ENCODE measurements around the gene CFDP1. TPM values are rescaled to one million over a fixed set of nuclear protein-coding genes. Genes with fewer than 3 reads are reported as not detected.
A peak's percentile ranks its signal among the peaks of the same experiment; 100 is the strongest.

CFDP1 gene
- total and polyA plus RNA-seq, 4 donors, result 44.8 to 105 (median 64.1) TPM

DNA sequence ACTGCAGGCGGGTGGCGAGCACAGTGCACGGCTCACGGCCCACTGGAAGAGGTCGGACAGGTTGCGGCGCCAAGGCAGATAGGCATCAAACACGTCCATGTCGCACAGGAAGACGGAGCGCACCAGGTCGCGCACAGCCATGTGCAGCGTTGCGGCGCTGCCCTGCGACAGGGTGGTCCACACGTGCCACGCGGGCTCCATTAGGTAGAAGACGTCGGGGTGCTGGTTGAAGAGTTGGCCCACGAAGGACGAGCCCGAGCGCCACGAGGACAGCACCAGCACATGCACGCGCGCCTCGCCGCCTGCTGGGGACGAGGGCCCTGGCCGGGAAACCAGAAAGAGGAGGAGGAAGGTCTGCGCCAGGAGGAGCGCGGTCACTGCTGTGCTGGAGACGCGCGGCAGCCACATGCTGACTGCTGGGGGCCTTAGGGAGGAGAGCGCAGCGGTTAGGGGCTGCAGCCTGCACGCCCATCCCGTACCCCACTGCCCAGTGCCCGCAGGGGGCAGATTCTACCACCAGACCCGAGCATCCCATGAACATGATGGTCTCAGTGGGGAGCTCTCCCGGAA, 46.2 kb upstream of the CFDP1 start:
- no peak for DNase-seq
- ATAC-seq (ENCODE audit: insufficient read depth, low FRiP score), result no peak
- no peak overlapping the region for H3K9ac ChIP-seq (ENCODE audit: insufficient read depth in 1 of 2, low read length in 2 of 2)
- no peak overlapping the region for H3K27ac ChIP-seq (ENCODE audit: low read depth in 1 of 2, low read length in 1 of 2)
- WGBS, 2 donors, result 96 to 98% methylated on average over 47 of the region's 47 CpGs
- no peaks in the 10 kb centered on the region for H3K9me3 ChIP-seq (ENCODE audit: control insufficient read depth in 4 of 4, insufficient read depth in 3 of 4, low read length in 3 of 4)
- H3K4me3 ChIP-seq, result no peak overlapping the region
- H3K36me3 ChIP-seq (ENCODE audit: control insufficient read depth in 4 of 4, insufficient read depth in 4 of 4, low read length in 4 of 4), result no peaks in the 10 kb centered on the region
- no peaks in the 10 kb centered on the region for H3K27me3 ChIP-seq (ENCODE audit: control insufficient read depth in 3 of 3, insufficient read depth in 3 of 3, low read length in 2 of 3)
- TF ChIP-seq, protein P1, sequence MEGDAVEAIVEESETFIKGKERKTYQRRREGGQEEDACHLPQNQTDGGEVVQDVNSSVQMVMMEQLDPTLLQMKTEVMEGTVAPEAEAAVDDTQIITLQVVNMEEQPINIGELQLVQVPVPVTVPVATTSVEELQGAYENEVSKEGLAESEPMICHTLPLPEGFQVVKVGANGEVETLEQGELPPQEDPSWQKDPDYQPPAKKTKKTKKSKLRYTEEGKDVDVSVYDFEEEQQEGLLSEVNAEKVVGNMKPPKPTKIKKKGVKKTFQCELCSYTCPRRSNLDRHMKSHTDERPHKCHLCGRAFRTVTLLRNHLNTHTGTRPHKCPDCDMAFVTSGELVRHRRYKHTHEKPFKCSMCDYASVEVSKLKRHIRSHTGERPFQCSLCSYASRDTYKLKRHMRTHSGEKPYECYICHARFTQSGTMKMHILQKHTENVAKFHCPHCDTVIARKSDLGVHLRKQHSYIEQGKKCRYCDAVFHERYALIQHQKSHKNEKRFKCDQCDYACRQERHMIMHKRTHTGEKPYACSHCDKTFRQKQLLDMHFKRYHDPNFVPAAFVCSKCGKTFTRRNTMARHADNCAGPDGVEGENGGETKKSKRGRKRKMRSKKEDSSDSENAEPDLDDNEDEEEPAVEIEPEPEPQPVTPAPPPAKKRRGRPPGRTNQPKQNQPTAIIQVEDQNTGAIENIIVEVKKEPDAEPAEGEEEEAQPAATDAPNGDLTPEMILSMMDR (IDR thresholded peaks at IDR 0.05; ENCODE audit: control extremely low read depth, extremely low read depth), result no peak
- no peaks in the 10 kb centered on the region for H3K4me1 ChIP-seq (ENCODE audit: control insufficient read depth in 5 of 5, insufficient read depth in 5 of 5, low read length in 5 of 5)

- H3K4me1 ChIP-seq (ENCODE audit: control insufficient read depth in 5 of 5, insufficient read depth in 5 of 5, low read length in 5 of 5), result no peaks in the 10 kb centered on the region
- H3K27ac ChIP-seq (ENCODE audit: low read depth in 1 of 2, low read length in 1 of 2), result no peak overlapping the region
- no peak for DNase-seq
- WGBS, 2 donors, result 95 to 96% methylated on average over 80 of the region's 80 CpGs
- ATAC-seq (ENCODE audit: insufficient read depth, low FRiP score), result no peak
- H3K9me3 ChIP-seq (ENCODE audit: control insufficient read depth in 4 of 4, insufficient read depth in 3 of 4, low read length in 3 of 4), result no peaks in the 10 kb centered on the region
- H3K27me3 ChIP-seq (ENCODE audit: control insufficient read depth in 3 of 3, insufficient read depth in 3 of 3, low read length in 2 of 3), result no peaks in the 10 kb centered on the region
- TF ChIP-seq, protein P1 (IDR thresholded peaks at IDR 0.05; ENCODE audit: control extremely low read depth, extremely low read depth), result no peak
- H3K4me3 ChIP-seq, result no peak overlapping the region
- H3K36me3 ChIP-seq (ENCODE audit: control insufficient read depth in 4 of 4, insufficient read depth in 4 of 4, low read length in 4 of 4), result no peaks in the 10 kb centered on the region
- H3K9ac ChIP-seq (ENCODE audit: insufficient read depth in 1 of 2, low read length in 2 of 2), result no peak overlapping the region
Observed at GRCh38 chr16:75478480-75479345, 45.4 kb upstream of the CFDP1 start.

DNA sequence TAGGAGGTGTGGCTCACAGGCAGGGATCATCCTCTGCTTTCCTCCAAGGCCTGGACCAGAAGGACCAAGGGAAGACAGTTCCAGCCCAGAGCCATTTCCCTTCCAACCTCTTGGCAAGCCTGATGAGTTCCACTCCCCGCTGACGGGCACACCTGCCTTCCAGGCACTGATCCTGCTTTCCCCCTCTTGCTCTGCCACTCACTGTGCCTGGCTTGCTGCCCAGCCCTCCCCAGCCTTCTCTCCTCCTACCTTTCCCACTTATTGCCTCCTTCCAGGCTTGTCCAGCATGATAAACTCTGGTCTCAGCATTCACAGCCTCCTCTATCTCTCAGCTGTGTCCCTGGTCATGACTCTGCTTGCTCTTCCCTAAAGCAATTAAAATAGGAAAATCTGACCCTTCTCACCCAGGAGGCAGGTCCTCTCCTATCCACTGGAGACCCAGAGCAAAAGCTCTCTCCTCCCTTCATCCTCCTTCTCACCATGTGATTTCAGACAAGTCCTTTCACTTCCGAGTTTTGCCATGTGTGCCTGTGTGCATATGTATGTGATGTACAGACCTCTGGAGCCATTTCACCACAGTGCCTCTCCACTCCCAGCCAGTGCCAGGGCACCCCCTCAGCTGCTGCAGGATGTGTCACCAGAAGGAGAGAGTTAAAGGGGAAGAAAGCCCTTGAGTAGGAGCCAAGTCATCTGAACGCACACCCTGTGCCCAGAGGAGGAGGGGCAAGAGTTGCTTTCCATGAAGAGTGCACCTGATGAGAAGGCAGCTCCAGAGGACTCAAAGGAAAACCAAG, 44.6 kb upstream of the CFDP1 start:
- peak; percentile 54 for ATAC-seq (ENCODE audit: insufficient read depth, low FRiP score)
- no peak for DNase-seq
- 36 to 46% methylated on average over 4 of the region's 4 CpGs for WGBS, 2 donors
- H3K27ac ChIP-seq (ENCODE audit: low read depth in 1 of 2, low read length in 1 of 2), result no peak overlapping the region
- no peak overlapping the region for H3K4me3 ChIP-seq
- TF ChIP-seq, protein P1 (IDR thresholded peaks at IDR 0.05; ENCODE audit: control extremely low read depth, extremely low read depth), result no peak
- no peaks in the 10 kb centered on the region for H3K36me3 ChIP-seq (ENCODE audit: control insufficient read depth in 4 of 4, insufficient read depth in 4 of 4, low read length in 4 of 4)
- H3K9me3 ChIP-seq (ENCODE audit: control insufficient read depth in 4 of 4, insufficient read depth in 3 of 4, low read length in 3 of 4), result no peaks in the 10 kb centered on the region
- no peaks in the 10 kb centered on the region for H3K27me3 ChIP-seq (ENCODE audit: control insufficient read depth in 3 of 3, insufficient read depth in 3 of 3, low read length in 2 of 3)
- H3K9ac ChIP-seq (ENCODE audit: insufficient read depth in 1 of 2, low read length in 2 of 2), result no peak overlapping the region
- H3K4me1 ChIP-seq (ENCODE audit: control insufficient read depth in 5 of 5, insufficient read depth in 5 of 5, low read length in 5 of 5), result no peaks in the 10 kb centered on the region
